IPS-NIHi11 (cell line): ENCODE results near the gene PODXL2.
"Not testable (repeated sequence)": the region's sequence is repeated elsewhere in the genome, so short reads cannot be mapped to it uniquely, and the experiment has no call there.

Source experiments
- DNase-seq: peaks from one replicate; pipeline ENCODE4 v3.0.0; 2012; ENCODE audit warnings: mixed read lengths, low spot score

PODXL2 gene

DNA sequence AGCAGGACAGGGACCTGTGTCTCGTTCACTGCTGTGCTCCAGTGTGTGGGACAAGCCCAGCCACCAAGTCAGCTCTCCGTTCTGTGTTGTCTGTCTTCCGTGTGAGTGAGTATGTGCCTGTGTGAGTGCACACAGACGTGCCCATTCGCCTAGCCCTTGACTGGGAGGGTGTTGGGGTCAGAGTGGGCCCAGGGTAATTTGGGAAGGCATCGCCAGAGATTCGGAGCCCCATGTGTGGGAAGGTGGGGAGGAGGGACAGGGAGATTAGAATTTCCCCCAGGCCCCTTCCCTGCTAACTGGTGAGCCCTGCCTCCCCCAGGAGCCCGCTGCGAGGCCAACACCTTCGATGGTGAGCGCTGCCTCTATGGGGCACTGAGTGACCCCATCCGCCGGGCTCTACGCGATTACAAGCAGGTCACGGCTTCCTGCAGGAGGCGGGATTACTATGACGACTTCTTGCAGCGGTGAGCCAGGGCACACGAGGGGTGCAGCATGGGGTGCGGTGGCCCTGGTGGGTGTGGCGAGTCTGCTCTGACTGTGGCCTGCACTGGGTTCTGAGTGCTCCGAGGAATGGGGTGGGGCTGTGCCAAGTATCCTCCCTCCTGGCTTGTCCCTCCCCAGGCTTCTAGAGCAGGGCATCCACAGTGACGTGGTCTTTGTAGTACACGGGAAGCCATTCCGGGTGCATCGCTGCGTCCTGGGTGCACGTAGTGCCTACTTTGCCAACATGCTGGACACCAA lies 46.8 kb downstream of the PODXL2 start:
- no peak for DNase-seq

GRCh38 chr3:127676456-127676855 lies 47.5 kb downstream of the PODXL2 start:
- DNase-seq, result no peak

- no peak for DNase-seq
Measured at GRCh38 chr3:127676921-127677351, 48.0 kb downstream of the PODXL2 start.

DNA sequence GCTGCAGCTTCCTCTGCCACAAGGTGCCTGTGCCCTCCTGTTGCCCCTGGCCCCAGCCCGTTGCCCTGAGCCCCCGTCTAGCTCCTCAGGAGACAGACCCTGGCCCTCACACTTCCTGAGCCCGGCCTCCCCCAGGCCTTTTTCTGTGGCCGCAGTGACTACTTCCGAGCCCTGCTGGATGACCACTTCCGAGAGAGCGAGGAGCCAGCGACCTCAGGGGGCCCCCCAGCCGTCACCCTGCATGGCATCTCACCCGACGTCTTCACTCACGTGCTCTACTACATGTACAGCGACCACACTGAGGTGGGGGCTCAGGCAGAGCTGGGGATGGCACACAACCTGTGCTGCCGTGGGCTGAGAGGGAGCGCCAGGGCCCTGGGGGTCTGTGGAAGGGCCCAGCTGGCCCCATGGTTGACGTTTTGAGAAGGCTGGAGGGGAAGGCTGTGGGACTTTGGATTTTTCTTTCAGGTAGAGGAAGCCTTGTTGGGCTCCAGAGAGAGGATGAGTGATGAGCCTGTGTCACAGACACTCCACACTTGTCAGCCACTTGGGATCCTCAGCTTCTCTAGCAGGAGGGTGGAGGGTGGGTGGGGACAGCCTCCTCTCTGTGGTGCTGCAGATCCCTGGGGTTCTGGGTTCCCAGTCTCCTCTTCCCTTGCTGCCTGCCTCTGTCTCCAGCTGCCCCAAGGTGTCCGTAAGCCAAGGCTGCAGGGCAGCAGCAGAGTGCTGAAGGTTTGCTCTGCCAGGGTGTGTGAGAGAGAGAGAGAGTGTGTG lies 48.7 kb downstream of the PODXL2 start:
- no peak for DNase-seq

- no peak for DNase-seq
Measured at GRCh38 chr3:127678315-127678599, 49.3 kb downstream of the PODXL2 start.

- DNase-seq, result no peak
Measured at GRCh38 chr3:127678611-127679533, 49.9 kb downstream of the PODXL2 start.

GRCh38 chr3:127679534-127680145 lies 50.7 kb downstream of the PODXL2 start:
- DNase-seq, result peak; percentile 49

DNA sequence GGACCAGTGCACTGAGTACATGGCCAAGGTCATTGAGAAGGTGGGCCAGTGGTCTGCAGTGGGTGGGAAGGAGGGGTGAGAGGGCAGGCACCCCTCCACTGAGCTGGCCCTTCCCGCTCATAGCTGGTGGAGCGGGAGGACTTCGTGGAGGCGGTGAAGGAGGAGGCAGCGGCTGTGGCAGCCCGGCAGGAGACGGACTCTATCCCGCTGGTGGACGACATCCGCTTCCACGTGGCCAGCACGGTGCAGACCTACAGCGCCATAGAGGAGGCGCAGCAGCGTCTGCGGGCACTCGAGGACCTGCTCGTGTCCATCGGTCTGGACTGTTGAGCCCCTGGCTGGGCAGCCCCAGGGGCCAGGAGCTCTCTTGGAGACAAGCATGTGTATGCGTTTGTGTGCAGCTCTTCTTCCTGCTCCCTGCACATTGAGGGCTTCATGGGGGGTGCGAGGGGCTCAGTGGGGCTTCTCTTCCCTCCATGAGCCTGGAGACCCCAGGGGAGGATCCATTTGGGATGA lies 51.2 kb downstream of the PODXL2 start:
- no peak for DNase-seq

DNA sequence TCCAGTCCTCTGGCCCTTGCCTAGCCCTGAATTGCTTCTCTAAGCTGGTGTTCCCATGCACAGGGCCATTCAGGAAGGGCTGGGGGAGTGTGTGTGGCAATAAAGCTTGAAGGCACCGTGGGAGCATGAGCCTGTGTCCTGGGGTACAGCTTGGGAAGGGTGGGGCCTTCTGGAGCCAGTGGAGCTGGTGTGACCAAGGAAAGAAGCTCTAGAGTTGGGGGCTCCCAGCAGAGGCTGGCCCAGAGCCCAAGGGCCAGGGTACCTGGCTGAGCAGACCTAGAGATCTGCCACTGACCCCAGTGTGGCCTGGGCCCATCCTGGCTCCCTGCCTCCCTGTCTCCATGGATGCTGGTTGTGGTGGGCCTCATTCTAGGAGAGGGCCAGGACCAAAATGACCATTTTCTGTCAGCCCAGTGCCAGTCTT lies 51.8 kb downstream of the PODXL2 start:
- DNase-seq, result no peak

GRCh38 chr3:127682175-127682554 lies 53.2 kb downstream of the PODXL2 start:
- not testable (repeated sequence) for DNase-seq

DNA sequence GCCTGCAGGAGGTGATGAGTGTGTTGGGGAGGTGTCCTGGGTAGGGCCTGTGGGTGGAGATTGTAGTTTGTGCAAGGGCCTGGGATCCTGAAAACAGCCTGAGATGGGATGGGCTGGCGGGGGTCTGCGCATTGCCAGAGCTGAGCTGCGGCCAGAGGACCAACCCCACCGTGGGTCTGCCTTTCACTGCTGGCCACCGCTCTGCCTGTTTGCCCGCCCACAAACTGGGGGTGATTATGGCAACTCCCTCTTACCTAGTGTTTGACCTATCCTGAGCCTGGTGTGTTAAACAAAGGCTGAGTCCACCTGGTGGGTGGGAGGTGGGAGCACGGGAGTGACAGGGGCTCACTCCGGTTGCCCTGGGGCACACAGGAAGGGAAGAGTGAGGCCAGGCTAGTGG lies 53.6 kb downstream of the PODXL2 start:
- DNase-seq, result no peak

- DNase-seq, result no peak
Measured at GRCh38 chr3:127684871-127685707, 56.1 kb downstream of the PODXL2 start.

DNA sequence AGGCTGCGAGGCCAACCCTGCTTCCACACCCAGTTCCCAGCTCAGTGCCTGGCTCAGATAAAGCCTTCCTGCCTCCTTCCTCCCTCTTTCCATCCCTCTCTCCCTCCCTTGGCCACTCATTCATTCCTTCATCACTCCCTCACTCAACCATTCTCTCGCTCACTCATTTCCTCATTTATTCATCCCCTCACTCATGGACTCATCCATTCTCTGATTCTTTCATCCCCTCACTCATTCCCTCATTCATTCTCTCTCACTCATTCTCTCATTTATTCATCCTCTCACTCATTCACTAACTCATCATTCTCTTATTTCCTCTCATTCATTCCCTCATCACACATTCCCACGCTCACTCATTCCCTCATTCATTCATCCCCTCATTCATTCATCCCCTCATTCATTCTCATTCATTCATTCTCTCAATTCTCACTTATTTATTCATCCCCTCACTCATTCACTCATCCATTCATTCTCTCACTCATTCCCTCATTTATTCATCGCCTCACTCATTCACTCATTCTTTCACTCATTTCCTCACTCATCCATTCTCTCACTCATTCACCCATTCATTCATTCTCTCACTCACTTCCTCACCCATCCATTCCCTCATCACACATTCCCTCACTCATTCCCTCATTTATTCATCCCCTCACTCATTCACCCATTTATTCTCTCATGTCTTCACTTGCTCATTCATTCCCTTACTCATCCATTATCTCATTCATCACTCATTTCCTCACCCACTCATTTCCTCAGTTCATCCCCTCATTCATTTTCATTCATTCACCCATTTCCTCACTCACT lies 56.9 kb downstream of the PODXL2 start:
- no peak for DNase-seq

DNA sequence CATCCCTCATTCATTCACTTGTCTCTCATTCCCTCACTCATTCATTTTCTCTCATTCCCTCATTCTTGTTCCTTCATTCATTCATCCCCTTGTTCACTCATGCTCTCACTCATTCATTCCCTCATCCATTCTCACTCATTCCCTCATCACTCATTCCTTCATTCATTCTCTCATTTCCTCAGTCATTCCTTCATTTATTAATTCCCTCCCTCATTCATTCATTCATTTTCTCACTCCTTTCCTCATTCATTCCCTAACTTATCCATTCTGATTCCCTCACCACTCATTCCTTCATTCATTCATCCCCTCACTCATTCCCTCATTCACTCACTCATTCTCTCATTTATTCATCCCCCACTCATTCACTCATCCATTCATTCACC lies 57.5 kb downstream of the PODXL2 start:
- no peak for DNase-seq

- no peak for DNase-seq
Measured at GRCh38 chr3:127687228-127687737, 58.3 kb downstream of the PODXL2 start.

DNA sequence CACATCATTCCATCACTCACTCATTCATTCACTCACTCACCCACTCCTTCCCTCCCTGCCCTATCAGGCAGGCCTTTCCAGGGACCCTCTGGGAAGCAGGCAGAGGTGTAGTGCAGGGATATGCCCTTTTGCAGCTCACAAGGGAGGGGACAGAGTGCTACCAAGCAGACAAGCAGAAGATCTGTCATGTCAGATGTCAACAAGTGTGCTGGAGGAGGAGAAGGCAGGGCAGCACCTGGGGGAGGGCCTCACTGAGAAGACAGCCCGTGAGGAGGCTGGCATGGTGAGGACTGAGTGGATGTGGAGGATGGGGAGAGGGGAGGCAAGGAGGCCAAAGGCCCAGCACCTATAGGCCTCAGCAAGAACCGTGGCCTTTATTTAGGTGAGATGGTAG lies 59.0 kb downstream of the PODXL2 start:
- no peak for DNase-seq

DNA sequence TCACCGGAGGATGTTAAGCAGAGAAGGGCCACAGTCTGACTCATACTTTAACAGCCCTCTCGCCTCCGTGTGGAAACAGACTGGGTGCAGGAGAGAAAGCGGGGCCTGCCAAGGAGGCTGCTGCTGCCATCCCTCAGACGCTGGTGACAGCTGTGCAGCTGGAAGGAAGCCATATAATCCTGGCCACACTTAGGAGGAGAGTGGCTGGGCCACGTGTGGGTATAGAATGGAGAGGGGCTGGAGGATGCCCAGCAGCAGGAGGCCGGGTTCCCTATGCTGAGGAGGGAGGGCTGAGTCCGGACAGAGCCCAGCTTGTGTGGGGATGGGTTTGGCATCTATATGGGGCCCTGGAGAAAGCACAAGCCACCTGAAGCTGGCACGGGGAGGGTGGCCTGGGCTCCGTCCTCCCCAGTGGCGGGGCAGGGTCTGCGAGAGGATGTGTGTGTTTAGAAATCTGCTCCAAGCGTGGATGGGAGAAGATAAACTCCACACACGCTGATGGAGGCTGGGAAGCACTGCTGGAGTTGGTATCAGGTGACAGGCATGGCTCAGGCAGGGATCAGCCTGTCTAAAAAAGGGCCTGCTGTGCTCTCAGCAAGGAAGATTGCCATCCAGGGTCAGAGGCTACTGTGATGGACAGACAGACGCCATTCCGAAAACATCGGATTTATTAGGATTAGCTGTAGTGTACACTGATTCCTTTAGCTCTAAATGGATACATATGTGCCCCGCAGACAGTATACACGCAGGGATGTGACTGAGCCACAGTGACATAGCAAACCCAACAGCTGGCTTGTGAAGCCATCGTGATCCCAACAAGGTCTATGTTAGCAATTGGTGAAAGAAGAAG lies 59.7 kb downstream of the PODXL2 start:
- DNase-seq, result no peak

- no peak for DNase-seq
Measured at GRCh38 chr3:127689266-127689860, 60.4 kb downstream of the PODXL2 start.

DNA sequence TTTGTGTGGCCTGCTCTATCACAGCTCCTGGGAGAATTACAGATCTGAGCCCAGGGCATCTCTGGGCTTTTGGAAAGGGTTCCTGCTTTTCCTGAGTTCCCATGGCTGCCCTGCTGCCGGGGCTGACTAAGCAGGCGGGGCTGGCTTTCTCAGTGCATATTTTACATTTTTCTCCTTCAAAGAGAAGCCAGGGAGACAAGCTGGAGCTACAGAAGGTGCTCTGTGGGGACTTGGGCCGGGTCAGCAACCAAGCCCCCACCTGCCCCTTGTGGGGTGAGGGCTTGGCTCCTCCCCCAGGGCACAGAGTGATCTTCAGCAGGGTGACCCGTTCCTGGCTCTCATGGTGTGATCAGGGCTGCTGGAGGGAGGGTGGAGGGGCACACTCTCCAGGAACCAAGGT lies 61.1 kb downstream of the PODXL2 start:
- DNase-seq, result no peak
